NCI-H748 (cell line): ENCODE data around the gene PCDH10.

Experiments
- DNase-seq: peaks from one replicate; lab custom pipeline; 2025; ENCODE audit not compliant: unreplicated experiment; lab: John Stamatoyannopoulos, UW

Gene PCDH10, protein sequence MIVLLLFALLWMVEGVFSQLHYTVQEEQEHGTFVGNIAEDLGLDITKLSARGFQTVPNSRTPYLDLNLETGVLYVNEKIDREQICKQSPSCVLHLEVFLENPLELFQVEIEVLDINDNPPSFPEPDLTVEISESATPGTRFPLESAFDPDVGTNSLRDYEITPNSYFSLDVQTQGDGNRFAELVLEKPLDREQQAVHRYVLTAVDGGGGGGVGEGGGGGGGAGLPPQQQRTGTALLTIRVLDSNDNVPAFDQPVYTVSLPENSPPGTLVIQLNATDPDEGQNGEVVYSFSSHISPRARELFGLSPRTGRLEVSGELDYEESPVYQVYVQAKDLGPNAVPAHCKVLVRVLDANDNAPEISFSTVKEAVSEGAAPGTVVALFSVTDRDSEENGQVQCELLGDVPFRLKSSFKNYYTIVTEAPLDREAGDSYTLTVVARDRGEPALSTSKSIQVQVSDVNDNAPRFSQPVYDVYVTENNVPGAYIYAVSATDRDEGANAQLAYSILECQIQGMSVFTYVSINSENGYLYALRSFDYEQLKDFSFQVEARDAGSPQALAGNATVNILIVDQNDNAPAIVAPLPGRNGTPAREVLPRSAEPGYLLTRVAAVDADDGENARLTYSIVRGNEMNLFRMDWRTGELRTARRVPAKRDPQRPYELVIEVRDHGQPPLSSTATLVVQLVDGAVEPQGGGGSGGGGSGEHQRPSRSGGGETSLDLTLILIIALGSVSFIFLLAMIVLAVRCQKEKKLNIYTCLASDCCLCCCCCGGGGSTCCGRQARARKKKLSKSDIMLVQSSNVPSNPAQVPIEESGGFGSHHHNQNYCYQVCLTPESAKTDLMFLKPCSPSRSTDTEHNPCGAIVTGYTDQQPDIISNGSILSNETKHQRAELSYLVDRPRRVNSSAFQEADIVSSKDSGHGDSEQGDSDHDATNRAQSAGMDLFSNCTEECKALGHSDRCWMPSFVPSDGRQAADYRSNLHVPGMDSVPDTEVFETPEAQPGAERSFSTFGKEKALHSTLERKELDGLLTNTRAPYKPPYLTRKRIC

DNA sequence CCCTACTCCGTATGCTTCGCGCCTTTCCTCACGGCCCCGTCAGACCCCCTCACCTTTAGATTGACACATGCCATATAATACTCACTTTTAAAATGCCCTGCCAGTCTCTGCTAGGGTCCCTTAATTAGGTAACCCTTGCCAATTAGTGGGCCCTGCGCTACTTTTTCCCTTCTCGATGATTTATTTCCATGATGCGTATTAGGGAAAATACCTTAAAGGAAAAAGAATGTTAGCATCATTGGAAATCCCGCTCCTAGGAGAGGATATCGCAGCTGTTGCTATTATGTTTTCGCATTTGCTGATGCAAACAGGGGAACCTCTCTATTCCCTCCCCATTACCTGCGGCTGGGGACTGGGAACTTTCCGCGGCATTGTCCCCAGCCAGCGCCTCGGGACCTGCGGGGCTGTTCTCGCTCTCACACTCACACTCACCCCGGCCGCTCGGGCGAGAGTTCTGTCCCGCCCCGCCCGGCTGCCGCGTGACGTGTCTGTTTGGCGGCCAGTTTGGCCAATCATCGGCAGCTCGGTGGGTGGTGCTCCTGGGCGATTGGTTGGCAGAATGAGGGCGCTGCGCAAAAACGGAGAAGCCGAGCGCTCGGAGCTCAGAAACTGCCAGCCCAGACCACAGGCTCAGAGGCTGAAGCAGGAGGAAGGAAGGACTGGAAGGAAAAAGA is at the start of gene PCDH10:
Gene PCDH10, plus strand, starts transcription at position 605 of the 674 bp plus-strand sequence. CDS start 847 bp downstream, outside the sequence.
- peak; percentile 95 for DNase-seq

DNA sequence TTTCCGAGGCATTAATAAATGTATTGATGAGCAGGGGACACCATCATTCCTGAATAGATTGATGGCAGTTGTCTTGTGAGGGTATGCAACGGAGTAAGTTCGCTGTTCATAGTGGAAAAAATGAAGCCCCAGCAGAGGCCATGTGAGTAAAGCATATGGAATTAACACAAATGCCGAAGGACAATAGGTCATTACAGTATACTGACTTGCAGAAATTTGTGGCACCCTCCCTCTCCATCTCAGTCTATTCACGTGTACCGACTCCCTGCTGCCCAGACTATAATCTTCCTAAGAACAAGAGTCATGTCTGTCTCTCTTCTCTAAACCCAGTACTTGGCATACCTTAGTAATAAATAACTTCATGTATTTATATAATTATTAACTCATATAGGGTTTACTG is 47.1 kb upstream of the PCDH10 start:
- no peak for DNase-seq

DNA sequence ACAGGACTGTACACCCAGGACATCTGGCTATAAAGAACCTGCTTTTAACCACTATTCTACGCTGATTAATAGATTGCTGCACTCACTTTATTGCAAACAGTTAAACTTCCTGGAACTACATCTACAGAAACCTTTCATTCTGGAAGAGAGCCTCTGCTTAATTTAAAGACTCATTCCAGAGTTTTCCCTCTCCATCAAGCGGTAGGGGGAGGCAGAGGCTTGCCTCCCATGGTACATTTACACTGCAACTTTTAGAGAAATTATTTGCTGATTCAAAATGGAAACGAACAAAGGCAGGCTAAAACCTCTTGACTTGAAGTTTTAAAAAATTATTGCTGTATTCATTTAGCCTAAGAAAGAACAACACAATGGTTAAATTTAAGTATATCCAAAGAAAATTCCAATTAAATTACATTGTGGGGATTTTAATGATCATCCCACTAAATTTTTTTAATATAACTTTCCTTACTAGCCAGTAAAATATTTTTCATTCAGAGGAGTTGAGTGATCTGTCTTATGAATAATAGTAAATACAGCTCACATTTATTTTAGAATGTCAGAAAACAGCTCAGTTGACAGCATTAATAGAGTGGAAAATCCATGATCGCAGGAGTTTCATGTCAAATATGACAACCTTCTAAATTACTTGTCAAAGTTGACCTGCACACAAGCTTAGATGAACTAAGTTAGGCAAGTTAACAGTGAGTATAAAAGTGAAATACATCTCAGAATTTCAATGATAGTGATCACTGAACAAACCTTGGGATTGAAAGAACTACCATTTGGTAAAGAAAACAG is 46.3 kb upstream of the PCDH10 start:
- no peak for DNase-seq

DNA sequence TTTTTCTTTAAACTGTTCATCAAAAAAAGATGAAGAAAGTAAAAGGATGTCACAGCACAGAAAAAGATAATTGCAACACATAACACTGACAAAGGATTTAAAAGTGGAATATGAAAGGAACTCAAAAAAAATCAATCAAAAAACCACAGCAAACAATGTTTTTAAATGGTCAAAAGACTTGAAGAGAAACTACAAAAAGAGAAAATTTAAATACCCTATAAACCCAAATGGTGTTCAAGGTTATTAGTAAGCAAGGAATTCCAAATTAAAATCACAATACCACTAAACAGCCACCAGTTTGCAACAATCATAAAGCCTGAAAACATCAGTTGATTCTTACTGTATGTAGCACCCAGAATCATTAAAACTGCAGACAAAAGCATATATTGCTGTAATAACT is 36.5 kb upstream of the PCDH10 start:
- DNase-seq, result no peak

DNA sequence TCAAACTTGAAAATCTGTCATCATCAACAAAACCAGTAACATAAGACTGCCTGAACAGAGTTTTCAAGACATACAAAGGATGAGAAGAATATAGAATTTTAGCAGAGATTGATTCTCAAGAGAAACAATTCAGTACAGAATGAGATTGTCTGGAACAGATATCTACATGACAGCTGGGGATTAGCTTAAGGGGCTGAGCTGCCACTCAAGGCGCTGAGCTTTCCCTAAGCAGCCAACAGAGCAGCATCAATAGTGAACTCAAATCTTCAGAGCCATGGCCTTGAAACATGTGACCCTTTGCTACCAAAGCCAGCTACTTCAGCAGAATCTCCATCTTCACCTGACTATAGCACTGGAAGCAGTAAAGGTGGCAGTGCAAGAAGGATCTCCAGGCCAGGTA is 24.3 kb upstream of the PCDH10 start:
- no peak for DNase-seq

DNA sequence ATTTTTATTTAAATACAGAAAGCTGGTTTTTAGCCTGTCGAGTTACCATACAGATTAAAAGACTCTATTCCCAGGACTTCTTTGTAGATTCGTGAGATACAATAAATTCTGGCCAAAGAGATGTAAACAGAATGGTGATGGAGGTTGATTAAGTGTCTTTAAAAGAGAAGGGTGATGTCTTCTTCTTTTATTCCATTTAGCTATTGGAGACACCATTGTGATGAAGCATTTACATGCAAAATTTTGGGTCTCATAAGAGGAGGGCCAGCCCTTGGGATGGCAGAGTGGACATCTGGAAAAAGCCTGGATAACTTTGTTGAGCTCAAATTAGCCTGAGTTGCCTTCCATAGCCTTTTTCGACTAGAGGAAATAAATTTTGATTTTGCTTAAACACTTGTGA is 21.6 kb upstream of the PCDH10 start:
- no peak for DNase-seq

DNA sequence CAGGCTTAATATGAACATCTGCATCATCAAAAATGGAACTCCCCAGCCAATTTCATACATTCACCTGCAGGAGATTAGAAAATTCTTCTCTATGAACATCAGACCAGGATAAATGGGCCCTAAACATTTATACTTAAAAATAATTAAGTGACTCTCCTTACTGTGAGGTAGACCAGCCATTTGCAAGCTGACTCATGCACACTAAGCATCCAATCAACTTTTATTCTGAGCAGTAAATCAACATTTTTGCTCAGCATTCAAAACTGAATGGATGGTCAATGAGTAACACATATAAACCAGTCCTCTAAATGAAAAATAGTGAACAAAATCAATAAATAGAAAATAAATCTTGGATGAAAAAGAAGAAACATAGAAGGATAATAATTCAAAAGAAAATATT is 19.9 kb upstream of the PCDH10 start:
- DNase-seq, result no peak

DNA sequence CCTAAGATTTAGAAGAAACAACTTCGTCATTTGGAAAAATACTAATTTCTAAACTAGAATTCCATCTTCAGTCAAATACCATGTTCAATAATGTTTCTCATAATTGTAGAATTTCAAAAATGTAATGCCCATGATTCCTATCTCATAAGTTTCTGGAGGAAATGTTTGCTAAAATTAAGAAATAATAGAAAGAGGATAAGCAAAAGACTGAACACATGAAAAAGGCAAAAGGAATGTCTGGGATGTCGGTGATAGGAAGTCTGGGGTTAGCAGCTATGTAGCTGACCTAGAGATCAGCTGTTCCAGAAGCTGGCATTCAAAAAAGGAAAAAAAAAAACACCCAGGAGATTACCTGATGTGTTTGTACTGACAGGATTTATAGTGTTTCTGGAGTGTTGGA is 18.9 kb upstream of the PCDH10 start:
- DNase-seq, result no peak

DNA sequence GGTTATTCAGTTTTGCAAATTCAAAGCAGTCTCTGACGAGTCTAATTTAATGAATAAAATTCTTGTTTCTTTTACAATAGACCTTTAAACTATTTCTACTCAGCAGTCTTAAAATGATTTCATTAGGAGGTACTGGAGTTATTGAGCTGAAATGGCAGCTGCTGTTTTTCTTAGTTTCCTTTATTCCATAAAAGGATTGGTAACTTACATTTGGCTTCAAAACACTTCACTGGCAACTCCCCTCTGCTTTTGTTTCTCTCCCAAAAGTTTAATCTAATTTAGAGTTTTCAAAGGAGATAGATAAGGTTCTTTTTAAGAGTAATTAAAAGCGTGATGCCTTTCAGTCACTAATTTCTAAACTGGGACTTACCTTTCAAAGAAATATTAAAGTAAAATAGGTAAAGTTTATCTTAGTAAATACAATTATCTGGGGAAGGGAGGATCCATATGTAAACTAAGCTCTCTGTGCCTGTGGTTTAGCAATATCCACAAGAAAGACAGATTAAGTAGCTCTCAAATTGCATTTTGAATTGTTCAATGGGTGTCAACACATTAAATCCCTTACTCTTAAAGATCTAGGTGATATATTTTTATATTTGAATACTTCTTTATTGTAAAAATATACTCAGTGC is 17.1 kb upstream of the PCDH10 start:
- peak; percentile 13 for DNase-seq

DNA sequence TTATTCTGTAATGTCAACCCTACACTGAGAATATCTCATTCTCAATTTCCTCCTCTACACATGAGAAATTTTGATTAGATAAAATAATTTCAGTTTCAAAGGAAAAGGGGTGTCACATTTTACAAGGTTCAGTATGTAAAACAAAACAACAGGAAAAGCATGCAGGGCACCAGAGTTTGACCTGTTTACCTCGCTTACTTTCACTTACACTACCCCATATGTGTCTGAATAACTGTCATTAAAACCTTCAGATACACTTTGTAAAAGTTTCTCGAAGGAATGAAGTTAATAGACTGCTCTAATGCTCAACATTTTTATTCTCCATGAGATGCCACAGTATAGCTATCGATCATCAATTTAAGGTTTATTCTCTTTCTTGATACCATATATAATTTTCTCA is 12.3 kb upstream of the PCDH10 start:
- DNase-seq, result no peak

DNA sequence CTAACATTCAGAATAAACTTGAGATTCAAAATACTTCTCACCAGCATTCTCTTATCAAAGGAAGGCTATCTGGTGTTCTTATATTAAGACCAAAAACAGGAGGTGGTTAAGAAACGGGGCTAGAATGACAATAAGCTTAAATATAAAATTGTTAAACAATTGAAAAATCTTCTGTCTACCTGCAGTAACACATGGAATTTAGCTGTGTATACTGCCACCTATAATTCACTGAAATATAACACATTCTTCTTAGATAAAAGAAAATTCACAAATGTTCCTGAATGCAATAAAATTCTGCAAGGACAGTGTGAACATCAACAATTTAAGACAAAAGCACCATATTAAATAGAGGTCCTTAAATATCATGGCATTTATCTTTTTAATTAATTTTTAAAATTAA is 11.5 kb upstream of the PCDH10 start:
- DNase-seq, result no peak

DNA sequence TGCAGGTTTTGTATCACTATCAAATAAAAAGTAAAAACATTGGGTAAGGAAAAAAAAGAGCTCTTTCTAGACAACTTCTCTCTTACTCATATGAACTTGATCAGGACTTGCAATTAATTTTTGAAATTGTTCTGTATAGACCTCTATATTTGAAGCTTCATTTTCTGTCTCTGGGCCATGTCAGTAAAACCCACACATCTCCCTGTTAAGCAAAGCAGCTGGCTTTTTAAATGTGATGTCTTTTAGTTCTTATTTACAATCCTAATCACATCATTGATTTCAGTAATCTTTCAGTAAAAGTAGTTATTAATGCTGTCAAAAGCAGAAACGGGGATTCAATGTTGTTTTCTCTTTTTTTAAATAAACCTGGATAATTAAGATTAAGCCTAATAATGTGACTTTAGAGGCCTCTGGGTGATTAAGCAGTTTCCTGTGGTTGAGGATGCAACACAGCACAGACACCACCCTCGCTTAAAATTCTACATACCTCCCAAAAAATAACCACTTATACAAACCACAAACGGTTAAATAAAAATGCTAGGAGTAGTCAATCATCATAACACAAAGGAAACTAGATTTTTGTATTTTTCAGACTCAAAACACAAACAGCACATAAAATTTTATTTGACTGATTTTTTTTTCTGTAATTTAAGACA is 5.2 kb upstream of the PCDH10 start:
- no peak for DNase-seq

DNA sequence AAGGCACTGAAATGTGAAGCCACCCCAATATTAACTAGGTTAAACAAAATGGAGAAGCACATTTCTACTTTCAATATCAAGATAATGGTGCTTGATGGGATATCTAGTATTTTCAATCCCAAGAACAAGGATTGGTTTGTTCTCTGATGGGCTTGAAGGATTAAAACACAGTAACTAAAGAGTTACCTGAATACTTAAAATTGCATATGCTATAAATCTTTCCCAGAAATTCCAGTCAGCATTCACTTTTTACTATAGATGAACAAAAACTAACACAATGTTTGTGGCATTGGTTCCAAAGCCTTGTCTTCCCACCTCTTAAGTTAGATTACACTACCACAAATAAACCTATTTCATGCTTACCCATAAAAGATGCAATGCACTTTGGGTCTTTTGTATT is 3.9 kb upstream of the PCDH10 start:
- no peak for DNase-seq

DNA sequence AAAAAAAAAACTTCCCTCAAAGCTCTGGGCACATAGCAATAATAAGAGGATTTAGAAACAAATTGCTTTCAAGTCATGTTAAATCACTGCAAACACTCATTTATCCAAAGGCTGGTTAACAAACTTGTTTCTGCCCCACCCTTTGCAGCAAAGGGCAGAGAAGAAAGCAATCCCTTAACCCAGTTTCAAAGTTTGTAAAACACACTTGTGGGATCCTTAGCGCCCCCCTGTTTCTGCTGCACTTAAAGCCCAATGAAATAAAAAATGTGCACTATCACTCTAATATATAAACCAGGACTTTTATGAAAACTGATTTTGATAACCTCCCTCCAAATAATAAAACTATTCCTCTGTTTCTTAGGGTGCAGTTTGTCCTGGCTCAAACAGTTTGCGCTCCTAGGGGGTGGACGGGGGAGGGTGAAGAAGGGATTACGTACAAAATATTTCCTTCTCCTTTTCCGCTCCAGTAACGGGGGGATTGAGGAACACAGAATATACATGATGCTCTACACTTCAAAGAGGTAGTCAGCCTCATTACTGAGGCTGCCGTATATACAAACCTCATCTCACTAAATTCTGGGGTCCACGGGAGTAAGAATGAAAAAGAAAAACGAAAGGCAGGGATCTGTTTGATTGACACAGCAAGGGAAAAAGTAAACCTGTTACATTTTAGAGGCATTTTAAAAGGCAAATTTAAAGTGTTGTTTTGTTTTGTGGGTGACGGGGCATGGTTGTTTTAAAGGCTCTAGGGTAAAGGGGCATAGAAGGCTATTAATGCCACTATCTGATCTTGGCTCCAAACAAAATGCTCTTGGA is 3.1 kb upstream of the PCDH10 start:
- DNase-seq, result no peak

DNA sequence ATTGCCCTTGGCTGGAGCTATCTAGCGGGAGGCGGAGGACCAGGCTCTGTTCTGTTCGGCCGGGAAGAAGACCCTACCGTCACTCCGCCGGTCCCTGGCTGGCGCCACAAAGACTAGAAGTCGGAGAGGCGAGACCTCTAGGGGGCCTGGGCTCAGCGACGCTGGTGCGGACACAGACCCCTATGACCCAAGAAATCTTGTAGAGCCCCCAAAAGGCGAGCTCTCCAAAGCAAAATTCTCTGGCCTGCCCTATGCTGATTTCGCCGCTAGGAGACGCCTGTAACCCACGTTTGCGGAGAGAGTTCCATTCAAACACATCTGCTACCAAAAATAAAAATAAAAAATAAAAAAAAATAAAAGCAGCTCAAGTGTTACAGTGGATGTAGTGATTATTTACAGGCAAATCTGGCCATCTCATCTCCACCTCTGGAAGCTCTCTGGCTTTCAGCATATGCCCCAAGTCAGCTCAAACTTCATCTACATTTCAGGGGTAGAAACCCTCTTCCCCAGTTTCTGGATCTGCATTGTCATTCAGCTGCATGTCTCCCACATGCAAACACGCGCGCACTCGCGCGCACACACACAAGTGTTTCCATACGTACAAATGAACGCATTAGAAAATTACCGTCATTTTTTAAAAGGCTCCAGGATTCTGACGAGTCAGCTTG is 2.4 kb upstream of the PCDH10 start:
- peak; percentile 70 for DNase-seq

DNA sequence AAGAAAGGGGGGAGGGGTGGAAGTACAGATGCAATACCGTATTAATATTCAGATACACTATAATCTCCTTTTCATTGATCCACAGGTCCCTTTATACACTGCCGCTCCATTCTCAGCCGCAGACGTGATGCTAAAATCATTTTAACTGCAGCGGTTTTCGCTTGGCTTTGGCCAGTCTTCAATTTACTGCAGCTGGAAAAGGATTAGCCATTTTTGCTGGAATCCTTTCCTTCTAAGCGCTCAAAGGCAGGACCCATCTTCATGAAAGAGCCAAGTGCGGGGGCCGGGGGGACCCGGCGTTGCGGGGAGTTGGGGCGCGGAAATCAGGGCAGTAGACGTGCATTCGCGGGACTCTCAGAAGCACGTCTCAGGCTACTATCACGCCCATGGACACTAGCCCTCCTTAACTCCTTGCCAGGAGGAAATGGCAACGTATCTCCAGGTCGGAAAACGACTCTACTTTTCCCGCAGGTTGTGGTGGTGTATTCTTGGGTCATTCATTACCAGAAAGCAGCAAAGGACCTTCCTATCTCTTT is 1.7 kb upstream of the PCDH10 start:
- peak; percentile 58 for DNase-seq

DNA sequence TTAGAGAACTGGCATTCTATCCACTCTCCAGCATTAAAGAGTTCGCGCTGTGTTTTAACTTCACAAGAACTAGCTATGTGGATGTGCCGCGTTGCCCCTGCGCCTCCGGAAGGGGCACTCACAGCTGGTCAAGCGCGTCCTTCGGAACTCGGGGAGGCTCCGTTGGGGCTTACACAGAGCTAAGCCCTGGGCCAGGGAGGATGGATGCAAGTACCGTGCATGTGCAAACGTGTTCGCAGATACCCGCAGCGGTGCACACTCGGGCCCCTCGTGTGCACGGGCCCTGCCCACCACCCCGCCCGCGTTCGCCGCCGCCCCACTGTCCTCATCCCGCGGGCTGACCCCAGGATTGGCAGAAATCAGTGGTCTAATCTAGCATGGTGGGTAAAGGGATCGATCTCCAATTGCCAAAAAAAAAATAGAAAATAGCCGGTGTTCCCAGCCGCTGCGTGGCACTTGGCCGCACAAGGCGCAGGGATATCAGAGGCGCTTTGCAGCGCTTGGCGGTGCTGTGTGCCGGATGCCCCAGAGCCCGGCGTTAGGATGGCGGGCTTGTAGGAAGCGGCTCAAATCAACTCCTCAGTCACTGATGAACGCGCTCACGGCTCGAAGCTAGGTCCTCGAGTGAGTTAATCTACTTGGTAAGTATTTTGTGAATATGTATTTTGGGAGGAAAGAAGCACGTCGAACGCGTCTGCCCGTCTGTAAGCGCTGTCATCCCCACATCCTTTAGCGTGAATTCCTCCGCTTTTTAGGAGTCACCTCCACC is 989 bp upstream of the PCDH10 start:
- peak; percentile 75 for DNase-seq
